Loucy (cell line): Measurements from ENCODE around the gene SART3.

Experiments
- H2AFZ ChIP-seq: fragments of 200-600 bp; sonication (generic); 2 replicates; pipeline ENCODE4 v1.6.0; 2016; ENCODE audit warnings: antibody characterized with exemption, mild to moderate bottlenecking, low read length, moderate library complexity
- H3F3A ChIP-seq: fragments of 200-600 bp; 2 replicates; pipeline ENCODE4 v1.6.0; 2016; ENCODE audit warnings: antibody characterized with exemption, low read depth, mild to moderate bottlenecking
- H3K27me3 ChIP-seq: fragments of 200-600 bp; sonication (generic); 2 replicates; pipeline ENCODE4 v1.6.1; 2014; ENCODE audit warnings: low read length, mild to moderate bottlenecking; ENCODE audit not compliant: insufficient read depth, poor library complexity, severe bottlenecking
- H3K36me3 ChIP-seq: fragments of 200-600 bp; sonication (generic); 2 replicates; pipeline ENCODE4 v1.6.1; 2016; ENCODE audit warnings: low read length; ENCODE audit not compliant: insufficient read depth
- H3K4me1 ChIP-seq: fragments of 200-600 bp; sonication (generic); 2 replicates; pipeline ENCODE4 v1.5.1; 2014; ENCODE audit warnings: low read length, mild to moderate bottlenecking; ENCODE audit not compliant: insufficient read depth, poor library complexity, severe bottlenecking
- H3K4me2 ChIP-seq: fragments of 200-600 bp; sonication (generic); 2 replicates; pipeline ENCODE4 v1.6.0; 2014; ENCODE audit warnings: antibody characterized with exemption, low read length, low read depth, mild to moderate bottlenecking; ENCODE audit not compliant: poor library complexity, severe bottlenecking
- H3K4me3 ChIP-seq: fragments of 200-600 bp; sonication (generic); 2 replicates; pipeline ENCODE4 v1.5.1; 2014; ENCODE audit warnings: low read length, mild to moderate bottlenecking, mixed read lengths; ENCODE audit not compliant: poor library complexity, severe bottlenecking
- H3K79me2 ChIP-seq: fragments of 200-600 bp; sonication (generic); 2 replicates; pipeline ENCODE4 v1.6.1; 2014; ENCODE audit warnings: low read length; ENCODE audit not compliant: insufficient read depth
- H3K9ac ChIP-seq: fragments of 200-600 bp; sonication (generic); 2 replicates; pipeline ENCODE4 v1.6.0; 2014; ENCODE audit warnings: mild to moderate bottlenecking, low read depth, low read length, moderate library complexity; ENCODE audit not compliant: poor library complexity, severe bottlenecking
- H3K9me2 ChIP-seq: fragments of 200-600 bp; sonication (generic); replicated peaks from 2 replicates; pipeline ENCODE4 v1.6.1; 2016; ENCODE audit warnings: low read depth, low read length, mixed read lengths
- H3K9me3 ChIP-seq: fragments of 200-600 bp; sonication (generic); 2 replicates; pipeline ENCODE4 v1.6.1; 2014; ENCODE audit warnings: mild to moderate bottlenecking, antibody characterized with exemption, low read length, low read depth; ENCODE audit not compliant: insufficient read depth
- H4K20me1 ChIP-seq: fragments of 200-600 bp; sonication (generic); 2 replicates; pipeline ENCODE4 v1.6.0; 2014; ENCODE audit warnings: antibody characterized with exemption, low read length, mild to moderate bottlenecking; ENCODE audit not compliant: insufficient read depth, poor library complexity, severe bottlenecking
- EZH2phosphoT487 ChIP-seq: fragments of 200-600 bp; IDR thresholded peaks from 2 replicates; pipeline ENCODE4 v1.6.1; 2018; ENCODE audit warnings: antibody characterized with exemption, mild to moderate bottlenecking, moderate library complexity, borderline replicate concordance
- TF ChIP-seq, protein P1 (sequence below): fragments of 200-600 bp; sonication (generic); conservative IDR thresholded peaks from 2 replicates; pipeline ENCODE4 v1.5.1; 2014; ENCODE audit warnings: mild to moderate bottlenecking, antibody characterized with exemption, low read length

The SART3 gene

DNA sequence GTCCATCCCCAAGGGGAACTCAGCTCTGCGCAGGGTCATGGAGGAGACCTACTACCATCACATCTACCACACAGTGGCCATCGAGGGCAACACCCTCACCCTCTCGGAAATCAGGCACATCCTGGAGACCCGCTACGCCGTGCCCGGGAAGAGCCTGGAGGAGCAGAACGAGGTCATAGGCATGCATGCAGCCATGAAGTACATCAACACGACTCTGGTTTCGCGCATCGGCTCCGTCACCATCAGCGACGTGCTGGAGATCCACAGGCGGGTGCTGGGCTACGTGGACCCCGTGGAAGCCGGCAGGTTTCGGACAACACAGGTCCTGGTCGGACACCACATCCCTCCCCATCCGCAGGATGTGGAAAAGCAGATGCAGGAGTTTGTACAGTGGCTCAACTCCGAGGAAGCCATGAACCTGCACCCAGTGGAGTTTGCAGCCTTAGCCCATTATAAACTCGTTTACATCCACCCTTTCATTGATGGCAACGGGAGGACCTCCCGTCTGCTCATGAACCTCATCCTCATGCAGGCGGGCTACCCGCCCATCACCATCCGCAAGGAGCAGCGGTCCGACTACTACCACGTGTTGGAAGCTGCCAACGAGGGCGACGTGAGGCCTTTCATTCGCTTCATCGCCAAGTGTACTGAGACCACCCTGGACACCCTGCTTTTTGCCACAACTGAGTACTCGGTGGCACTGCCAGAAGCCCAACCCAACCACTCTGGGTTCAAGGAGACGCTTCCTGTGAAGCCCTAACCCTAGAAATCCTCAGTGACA lies 42.1 kb downstream of the SART3 start:
- TF ChIP-seq EZH2phosphoT487, result no peak
- TF ChIP-seq, protein P1, sequence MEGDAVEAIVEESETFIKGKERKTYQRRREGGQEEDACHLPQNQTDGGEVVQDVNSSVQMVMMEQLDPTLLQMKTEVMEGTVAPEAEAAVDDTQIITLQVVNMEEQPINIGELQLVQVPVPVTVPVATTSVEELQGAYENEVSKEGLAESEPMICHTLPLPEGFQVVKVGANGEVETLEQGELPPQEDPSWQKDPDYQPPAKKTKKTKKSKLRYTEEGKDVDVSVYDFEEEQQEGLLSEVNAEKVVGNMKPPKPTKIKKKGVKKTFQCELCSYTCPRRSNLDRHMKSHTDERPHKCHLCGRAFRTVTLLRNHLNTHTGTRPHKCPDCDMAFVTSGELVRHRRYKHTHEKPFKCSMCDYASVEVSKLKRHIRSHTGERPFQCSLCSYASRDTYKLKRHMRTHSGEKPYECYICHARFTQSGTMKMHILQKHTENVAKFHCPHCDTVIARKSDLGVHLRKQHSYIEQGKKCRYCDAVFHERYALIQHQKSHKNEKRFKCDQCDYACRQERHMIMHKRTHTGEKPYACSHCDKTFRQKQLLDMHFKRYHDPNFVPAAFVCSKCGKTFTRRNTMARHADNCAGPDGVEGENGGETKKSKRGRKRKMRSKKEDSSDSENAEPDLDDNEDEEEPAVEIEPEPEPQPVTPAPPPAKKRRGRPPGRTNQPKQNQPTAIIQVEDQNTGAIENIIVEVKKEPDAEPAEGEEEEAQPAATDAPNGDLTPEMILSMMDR, result no peak
- no peak overlapping the region for H3K9ac ChIP-seq
- no peaks in the 10 kb centered on the region for H3K9me3 ChIP-seq
- H3K36me3 ChIP-seq, result peaks cover 59% of the 10 kb centered on the region; the same call in 1 of the 2 replicates
- H3F3A ChIP-seq, result no peaks in the 10 kb centered on the region
- H3K4me3 ChIP-seq, result no peak overlapping the region
- no peak overlapping the region for H2AFZ ChIP-seq
- no peaks in the 10 kb centered on the region for H4K20me1 ChIP-seq
- peaks cover 11% of the 10 kb centered on the region for H3K4me1 ChIP-seq
- no peaks in the 10 kb centered on the region for H3K9me2 ChIP-seq
- no peaks in the 10 kb centered on the region for H3K27me3 ChIP-seq
- H3K4me2 ChIP-seq, result no peak overlapping the region
- H3K79me2 ChIP-seq, result peaks cover 15% of the 10 kb centered on the region

DNA sequence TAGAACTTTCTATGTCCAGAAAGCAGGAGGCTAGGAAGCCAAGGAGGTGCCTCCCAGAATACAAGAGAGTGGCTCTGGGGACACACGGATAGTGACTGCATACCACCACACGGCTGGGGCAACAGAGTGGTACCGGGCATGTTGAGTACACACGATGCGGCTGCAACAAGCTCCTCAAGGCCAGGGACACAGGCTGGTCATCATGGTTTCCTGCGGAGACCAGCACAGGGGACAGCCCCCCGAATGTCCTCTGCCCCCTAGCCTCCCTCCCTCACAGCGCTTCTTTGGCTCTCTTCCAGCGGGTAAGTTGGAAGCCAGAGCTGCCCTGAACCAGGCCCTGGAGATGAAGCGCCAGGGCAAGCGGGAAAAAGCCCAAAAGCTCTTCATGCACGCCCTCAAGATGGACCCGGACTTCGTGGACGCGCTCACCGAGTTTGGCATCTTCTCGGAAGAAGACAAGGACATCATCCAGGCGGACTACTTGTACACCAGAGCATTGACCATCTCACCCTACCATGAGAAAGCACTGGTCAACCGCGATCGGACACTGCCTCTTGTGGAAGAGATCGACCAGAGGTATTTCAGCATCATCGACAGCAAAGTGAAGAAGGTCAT lies 42.8 kb downstream of the SART3 start:
- H2AFZ ChIP-seq, result no peak overlapping the region
- H3K4me3 ChIP-seq, result no peak overlapping the region
- TF ChIP-seq, protein P1, result no peak
- TF ChIP-seq EZH2phosphoT487, result no peak
- H3F3A ChIP-seq, result no peaks in the 10 kb centered on the region
- no peaks in the 10 kb centered on the region for H3K9me3 ChIP-seq
- no peaks in the 10 kb centered on the region for H4K20me1 ChIP-seq
- H3K9me2 ChIP-seq, result no peaks in the 10 kb centered on the region
- H3K36me3 ChIP-seq, result peaks cover 52% of the 10 kb centered on the region; the same call in 1 of the 2 replicates
- peaks cover 15% of the 10 kb centered on the region for H3K79me2 ChIP-seq
- peaks cover 11% of the 10 kb centered on the region for H3K4me1 ChIP-seq
- H3K9ac ChIP-seq, result no peak overlapping the region
- H3K4me2 ChIP-seq, result no peak overlapping the region
- H3K27me3 ChIP-seq, result no peaks in the 10 kb centered on the region

DNA sequence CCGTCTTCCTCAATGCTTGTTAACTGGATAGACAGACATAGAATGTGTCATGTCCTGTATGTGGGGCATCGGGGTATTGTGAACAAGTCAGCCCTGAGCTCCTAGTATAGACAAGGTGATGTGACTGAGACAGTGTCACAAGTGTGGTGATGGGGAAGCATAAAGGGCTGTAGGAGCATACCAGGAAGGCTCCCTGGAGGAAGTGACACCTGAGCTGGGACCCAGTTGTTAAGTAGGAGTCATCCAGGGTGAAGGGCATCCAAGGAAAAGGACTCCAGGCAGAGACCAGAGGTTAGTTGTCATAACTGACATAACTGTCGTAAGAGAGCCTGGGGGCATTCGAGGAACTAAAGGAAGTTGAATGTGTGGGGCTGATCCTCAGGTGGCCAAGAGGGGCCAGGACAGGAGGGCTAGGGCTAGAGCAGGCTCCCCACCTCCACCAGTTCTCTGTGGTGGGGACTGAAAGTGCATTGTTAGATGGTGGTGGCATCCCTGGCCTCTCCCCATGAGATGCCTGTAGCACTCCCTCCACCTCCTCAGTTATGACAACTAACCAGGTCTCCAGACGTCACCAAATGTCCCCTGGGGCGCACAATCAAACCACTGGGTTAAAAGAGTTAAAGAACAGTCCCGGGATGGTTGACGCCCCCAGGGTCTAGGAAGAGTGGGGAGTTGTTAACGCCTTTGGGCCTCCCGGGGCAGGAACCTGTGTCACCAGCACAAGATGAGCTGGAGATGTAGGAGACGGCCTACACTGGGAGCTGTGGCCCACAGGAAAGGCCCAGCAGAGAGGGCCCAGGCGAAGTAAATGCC lies 43.5 kb downstream of the SART3 start:
- no peaks in the 10 kb centered on the region for H3F3A ChIP-seq
- no peaks in the 10 kb centered on the region for H3K9me2 ChIP-seq
- no peak overlapping the region for H3K4me3 ChIP-seq
- no peaks in the 10 kb centered on the region for H3K27me3 ChIP-seq
- TF ChIP-seq EZH2phosphoT487, result no peak
- TF ChIP-seq, protein P1, result no peak
- peaks cover 45% of the 10 kb centered on the region; the same call in 1 of the 2 replicates for H3K36me3 ChIP-seq
- H3K4me2 ChIP-seq, result no peak overlapping the region
- no peak overlapping the region for H3K9ac ChIP-seq
- no peaks in the 10 kb centered on the region for H3K9me3 ChIP-seq
- peaks cover 15% of the 10 kb centered on the region for H3K79me2 ChIP-seq
- H3K4me1 ChIP-seq, result peaks cover 11% of the 10 kb centered on the region
- no peak overlapping the region for H2AFZ ChIP-seq
- H4K20me1 ChIP-seq, result no peaks in the 10 kb centered on the region
